Fibroblast of lung (primary cell): ENCODE measurements around the gene ADD3.

Source experiments
- CTCF ChIP-seq, 2 donors: IDR thresholded peaks in 1 of 2; conservative IDR thresholded peaks in 1 of 2; 1 replicate in 1 of 2; 2 replicates in 1 of 2; pipeline ENCODE4 v1.5.1; 2011 to 2012; ENCODE audit warnings: low read length in 2 of 2, control low read depth in 1 of 2, inconsistent platforms in 1 of 2, low read depth in 1 of 2, mild to moderate bottlenecking in 1 of 2
- EZH2 ChIP-seq: IDR thresholded peaks from 2 replicates; pipeline ENCODE4 v1.5.1; 2012; ENCODE audit warnings: low read length, control low read depth, mild to moderate bottlenecking; ENCODE audit errors: missing control alignments

GRCh38 chr10:110170142-110170971 is 162.6 kb downstream of the ADD3 start:
- TF ChIP-seq CTCF (conservative IDR thresholded peaks at IDR 0.05 in 1 of 2, IDR thresholded peaks at IDR 0.05 in 1 of 2; ENCODE audit: low read depth in 1 of 2, low read length in 2 of 2) (peak in 1 of 2 donors; percentile 14), EZH2 (no peak)
